ENCODE data around the gene NCF4. TPM values are rescaled to one million over a fixed set of nuclear protein-coding genes. Genes with fewer than 3 reads are reported as not detected.

The NCF4 gene
- polyA plus RNA-seq, 3 donors, result 206 to 249 (median 209) TPM

DNA sequence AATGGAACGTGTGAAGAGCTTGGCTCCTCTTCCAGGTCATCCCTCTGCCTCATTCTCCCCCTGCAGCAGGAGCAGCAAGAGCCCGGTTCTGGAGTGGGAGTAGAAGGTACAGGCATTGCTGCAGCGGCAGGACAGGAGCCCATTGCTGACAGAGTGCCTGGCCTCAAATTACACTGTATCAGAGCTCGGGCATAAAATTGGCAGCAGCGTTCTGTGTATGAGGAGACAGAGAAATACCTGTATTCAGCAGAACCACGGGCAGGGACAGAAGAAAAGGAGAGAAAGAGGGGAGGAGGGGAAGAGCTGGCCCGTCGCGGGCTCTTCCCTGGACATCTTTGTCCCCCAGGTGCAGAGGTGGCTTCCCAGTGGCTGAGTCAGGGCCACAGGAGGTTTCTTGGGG is 2.6 kb upstream of the NCF4 start:
- peaks cover 73 to 81% of the 10 kb centered on the region in 2 donors for H3K4me1 ChIP-seq (ENCODE audit: control insufficient read depth in 1 of 2, insufficient read depth in 2 of 2, low read length in 2 of 2)
- TF ChIP-seq, protein P1, sequence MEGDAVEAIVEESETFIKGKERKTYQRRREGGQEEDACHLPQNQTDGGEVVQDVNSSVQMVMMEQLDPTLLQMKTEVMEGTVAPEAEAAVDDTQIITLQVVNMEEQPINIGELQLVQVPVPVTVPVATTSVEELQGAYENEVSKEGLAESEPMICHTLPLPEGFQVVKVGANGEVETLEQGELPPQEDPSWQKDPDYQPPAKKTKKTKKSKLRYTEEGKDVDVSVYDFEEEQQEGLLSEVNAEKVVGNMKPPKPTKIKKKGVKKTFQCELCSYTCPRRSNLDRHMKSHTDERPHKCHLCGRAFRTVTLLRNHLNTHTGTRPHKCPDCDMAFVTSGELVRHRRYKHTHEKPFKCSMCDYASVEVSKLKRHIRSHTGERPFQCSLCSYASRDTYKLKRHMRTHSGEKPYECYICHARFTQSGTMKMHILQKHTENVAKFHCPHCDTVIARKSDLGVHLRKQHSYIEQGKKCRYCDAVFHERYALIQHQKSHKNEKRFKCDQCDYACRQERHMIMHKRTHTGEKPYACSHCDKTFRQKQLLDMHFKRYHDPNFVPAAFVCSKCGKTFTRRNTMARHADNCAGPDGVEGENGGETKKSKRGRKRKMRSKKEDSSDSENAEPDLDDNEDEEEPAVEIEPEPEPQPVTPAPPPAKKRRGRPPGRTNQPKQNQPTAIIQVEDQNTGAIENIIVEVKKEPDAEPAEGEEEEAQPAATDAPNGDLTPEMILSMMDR (IDR thresholded peaks at IDR 0.05), result no peak

DNA sequence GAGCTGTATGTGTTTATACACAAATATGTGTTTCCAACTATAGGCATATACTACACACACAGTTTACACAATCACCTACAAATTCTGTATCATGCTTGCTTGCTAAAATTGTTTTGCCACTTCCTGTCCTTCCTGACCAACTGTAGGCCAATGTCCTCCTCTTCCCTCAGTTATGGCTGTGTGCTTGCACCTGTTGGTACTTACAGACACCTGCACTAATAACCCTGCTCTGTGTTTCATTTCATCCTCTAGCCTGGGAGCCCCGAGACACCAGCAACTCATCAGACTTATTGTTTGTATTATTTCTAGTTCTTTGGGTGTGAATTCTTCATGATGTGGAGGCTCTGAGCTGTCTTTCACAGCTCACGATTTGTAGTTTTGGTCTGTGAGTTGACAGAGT is 1.8 kb upstream of the NCF4 start:
- Histone ChIP-seq H3K36me3 (replicated peaks in 1 of 2; ENCODE audit: control insufficient read depth in 1 of 2, insufficient read depth in 2 of 2, low read length in 2 of 2) (peaks cover 0 to 6% of the 10 kb centered on the region in 2 donors), H3K4me1 (ENCODE audit: control insufficient read depth in 1 of 2, insufficient read depth in 2 of 2, low read length in 2 of 2) (peaks cover 73 to 81% of the 10 kb centered on the region in 2 donors), H4K20me1 (ENCODE audit: insufficient read depth, low read length) (peaks cover 15% of the 10 kb centered on the region), H3K4me3 (replicated peaks in 1 of 3; ENCODE audit: low read depth in 2 of 3, low read length in 3 of 3) (no peak overlapping the region), H3K9me3 (replicated peaks in 1 of 2; ENCODE audit: control insufficient read depth in 1 of 2, insufficient read depth in 1 of 2, low read length in 2 of 2) (no peaks in the 10 kb centered on the region), H2AFZ (ENCODE audit: insufficient read depth, low read depth, low read length, poor library complexity, severe bottlenecking) (peak overlapping the region; percentile 8), H3K4me2 (replicated peaks; ENCODE audit: extremely low read depth, low read length, poor library complexity, severe bottlenecking) (no peak overlapping the region), H3K79me2 (ENCODE audit: insufficient read depth, low read length) (peaks cover 30% of the 10 kb centered on the region), H3K27ac (ENCODE audit: low read depth in 1 of 2, low read length in 2 of 2) (peak overlapping the region in 1 of 2 donors; percentile 90), H3K9ac (ENCODE audit: insufficient read depth, low read length, poor library complexity, severe bottlenecking) (no peak overlapping the region), H3K27me3 (ENCODE audit: control insufficient read depth in 2 of 2, insufficient read depth in 2 of 2, low read length in 2 of 2) (no peaks in the 10 kb centered on the region)
- Mint-ChIP-seq H3K9me3 (peaks cover 0 to 2% (median 0%) of the 10 kb centered on the region in 7 donors), H3K36me3 (peaks cover 5 to 6% of the 10 kb centered on the region in 2 donors), H3K27me3 (ENCODE audit: low read depth in 3 of 3) (peaks cover 0 to 4% (median 0%) of the 10 kb centered on the region in 3 donors), H3K4me1 (peaks cover 76% of the 10 kb centered on the region), H3K4me3 (peak overlapping the region in 1 of 2 donors; percentile 46), H3K27ac (peak overlapping the region in 6 of 7 donors; percentile 22 to 92 (median 58))
- WGBS (ENCODE audit: insufficient coverage), result 71% methylated on average over 1 of the region's 2 CpGs
- TF ChIP-seq, protein P1 (IDR thresholded peaks at IDR 0.05), result no peak
- DNase-seq, result peak in 1 of 3 donors; percentile 35
- intact Hi-C loops (cut with micrococcal nuclease), result loop anchor here (5.0 to 10.0 kb wide), 2 partner anchors 118 to 314 kb away; no protein-coding TSS in a partner anchor

More for the DNA sequence above, 2.6 kb upstream of the NCF4 start:
- peaks cover 24% of the 10 kb centered on the region for H3K79me2 ChIP-seq (ENCODE audit: insufficient read depth, low read length)
- no peaks in the 10 kb centered on the region for H3K9me3 ChIP-seq (replicated peaks in 1 of 2; ENCODE audit: control insufficient read depth in 1 of 2, insufficient read depth in 1 of 2, low read length in 2 of 2)
- WGBS (ENCODE audit: insufficient coverage), result 97% methylated on average over 5 of the region's 9 CpGs
- H3K4me2 ChIP-seq (replicated peaks; ENCODE audit: extremely low read depth, low read length, poor library complexity, severe bottlenecking), result no peak overlapping the region
- H3K9me3 Mint-ChIP-seq, result peaks cover 0 to 4% (median 0%) of the 10 kb centered on the region in 7 donors
- peaks cover under 1 to 1% of the 10 kb centered on the region in 2 donors for H3K36me3 Mint-ChIP-seq
- H3K4me3 ChIP-seq (replicated peaks in 1 of 3; ENCODE audit: low read depth in 2 of 3, low read length in 3 of 3), result no peak overlapping the region
- H3K9ac ChIP-seq (ENCODE audit: insufficient read depth, low read length, poor library complexity, severe bottlenecking), result no peak overlapping the region
- H3K27me3 ChIP-seq (ENCODE audit: control insufficient read depth in 2 of 2, insufficient read depth in 2 of 2, low read length in 2 of 2), result no peaks in the 10 kb centered on the region
- no peaks in the 10 kb centered on the region for H3K36me3 ChIP-seq (replicated peaks in 1 of 2; ENCODE audit: control insufficient read depth in 1 of 2, insufficient read depth in 2 of 2, low read length in 2 of 2)
- H3K27ac ChIP-seq (ENCODE audit: low read depth in 1 of 2, low read length in 2 of 2), result no peak overlapping the region
- DNase-seq, result no peak
- peaks cover 76% of the 10 kb centered on the region for H3K4me1 Mint-ChIP-seq
- peaks cover 7% of the 10 kb centered on the region for H4K20me1 ChIP-seq (ENCODE audit: insufficient read depth, low read length)
- no peak overlapping the region for H2AFZ ChIP-seq (ENCODE audit: insufficient read depth, low read depth, low read length, poor library complexity, severe bottlenecking)
- intact Hi-C loops (cut with micrococcal nuclease), result loop anchor here (5.0 to 10.0 kb wide), 2 partner anchors 119 to 313 kb away; no protein-coding TSS in a partner anchor
- peaks cover 0 to 4% (median 0%) of the 10 kb centered on the region in 3 donors for H3K27me3 Mint-ChIP-seq (ENCODE audit: low read depth in 3 of 3)
- peak overlapping the region in 1 of 7 donors; percentile 58 for H3K27ac Mint-ChIP-seq
- H3K4me3 Mint-ChIP-seq, result no peak overlapping the region

Data from CD14-positive monocyte (primary cell).